GM21717 (cell line): ENCODE results near the gene LRP6.
"Not testable (repeated sequence)": the region's sequence is repeated elsewhere in the genome, so short reads cannot be mapped to it uniquely, and the experiment has no call there.

Experiments used
- ATAC-seq: cut with Tn5 transposase; IDR thresholded peaks from one replicate; pipeline ENCODE4 v1.9.1; 2021; ENCODE audit warnings: mild to moderate bottlenecking, moderate library complexity; ENCODE audit not compliant: unreplicated experiment

The LRP6 gene

DNA sequence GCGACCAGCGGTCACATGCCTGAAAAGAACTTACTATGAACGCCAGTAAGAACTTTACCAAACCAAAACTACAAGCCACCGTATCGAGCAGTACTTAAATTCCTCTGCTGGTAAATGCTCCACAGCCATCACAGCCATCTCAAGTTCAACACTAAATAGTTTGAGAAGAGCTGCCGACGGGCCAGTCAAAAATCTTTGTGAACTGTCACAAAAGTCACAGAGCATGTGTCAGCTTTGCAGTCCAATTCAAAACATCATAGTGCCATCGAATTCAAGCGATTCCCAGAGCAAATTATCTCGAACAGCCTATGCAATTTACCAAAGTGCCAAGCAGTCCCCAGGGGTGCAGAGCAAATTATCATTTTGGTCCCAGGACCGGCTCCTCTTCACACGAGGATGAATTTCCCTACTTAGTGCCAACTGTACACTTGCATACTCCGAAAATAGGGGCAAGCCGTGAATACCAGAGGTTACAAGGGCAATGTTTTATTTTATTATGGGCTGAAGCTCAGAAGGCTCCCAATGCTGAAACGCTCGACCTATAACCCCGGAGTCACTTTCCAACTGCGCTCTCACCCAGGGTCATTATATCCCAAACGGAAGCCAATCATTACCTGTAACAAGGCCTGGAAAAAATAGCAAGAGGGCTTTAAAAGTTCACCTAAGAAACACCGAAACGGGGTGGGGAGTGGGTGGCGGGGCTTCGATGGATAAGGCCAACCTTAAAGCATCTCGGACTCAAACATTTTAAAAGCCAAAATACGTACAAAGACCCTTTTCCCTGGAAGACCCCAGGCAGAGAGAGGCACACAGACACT, 1.1 kb downstream of the LRP6 start:
- no peak for ATAC-seq

DNA sequence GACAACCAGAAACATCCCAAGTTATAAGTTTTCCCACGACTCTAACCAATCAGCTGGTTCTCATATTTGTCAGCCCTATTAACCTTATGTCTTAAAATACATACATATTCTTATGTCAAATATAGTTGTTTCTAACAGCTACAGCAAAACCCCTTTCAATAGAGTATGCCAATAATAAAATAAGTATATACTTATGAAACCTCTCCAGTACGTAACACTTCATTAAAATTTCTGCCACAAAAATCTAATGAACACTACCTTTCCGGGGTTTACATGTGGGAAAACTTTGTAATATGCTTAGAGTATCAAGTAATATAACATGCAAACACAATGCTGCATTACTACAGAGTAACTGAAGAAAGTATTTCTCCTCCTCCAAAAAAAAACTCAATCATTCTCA, 1.8 kb downstream of the LRP6 start:
- ATAC-seq: no peak

DNA sequence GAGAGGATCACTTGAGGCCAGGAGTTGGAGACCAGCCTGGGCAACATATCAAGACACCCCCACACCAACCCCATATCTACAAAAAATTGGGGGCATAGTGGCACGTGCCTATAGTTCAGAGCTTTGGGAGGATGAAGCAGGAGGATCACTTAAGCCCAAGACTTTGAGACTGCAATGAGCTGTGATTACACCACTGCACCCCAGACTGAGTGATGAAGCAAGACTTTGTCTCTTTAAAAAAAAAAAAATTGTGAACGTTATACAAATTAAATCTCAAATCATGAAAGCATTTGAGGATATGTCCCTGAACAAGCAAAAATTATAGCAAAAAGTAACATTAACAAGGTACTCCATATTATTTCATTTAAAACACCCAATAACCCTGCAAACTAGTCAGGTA, 2.9 kb downstream of the LRP6 start:
- no peak for ATAC-seq

DNA sequence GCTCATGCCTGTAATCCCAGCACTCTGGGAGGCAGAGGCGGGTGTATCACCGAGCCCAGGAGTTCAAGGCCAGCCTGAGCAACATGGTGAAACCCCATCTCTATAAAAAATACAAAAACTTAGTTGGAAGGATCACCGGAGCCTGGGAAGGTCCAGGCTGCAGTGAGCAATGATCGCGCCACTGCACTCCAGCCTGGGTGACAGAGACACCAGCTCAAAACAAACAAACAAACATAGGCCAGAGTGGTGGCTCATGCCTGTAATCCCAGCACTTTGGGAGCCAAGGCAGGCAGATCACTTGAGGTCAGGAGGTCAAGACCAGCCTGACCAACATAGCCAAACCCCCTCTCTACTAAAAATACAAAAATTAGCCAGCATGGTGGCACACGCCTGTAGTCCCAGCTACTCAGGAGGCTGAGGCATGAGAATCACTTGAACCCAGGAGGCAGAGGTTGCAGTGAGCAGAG, 10.5 kb downstream of the LRP6 start:
- ATAC-seq: not testable (repeated sequence)

DNA sequence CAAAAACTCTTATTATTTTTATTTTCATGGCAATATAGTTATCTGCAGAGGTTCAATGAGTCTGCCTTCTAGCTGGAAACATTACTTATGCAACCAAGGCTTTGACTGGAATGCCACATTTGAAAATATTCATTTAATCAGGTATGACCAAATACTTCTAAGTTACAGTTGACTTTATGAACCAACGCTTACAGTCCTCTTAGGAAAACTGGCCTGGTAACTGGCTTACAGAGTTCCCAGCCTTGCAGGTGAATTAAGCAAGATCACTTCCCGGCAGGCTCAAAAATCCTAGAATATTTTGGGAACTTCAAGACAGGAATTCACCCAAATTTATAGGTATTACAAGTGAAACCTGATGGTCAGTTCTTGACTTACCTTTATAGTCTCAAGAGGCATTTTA, 12.3 kb downstream of the LRP6 start:
- no peak for ATAC-seq

DNA sequence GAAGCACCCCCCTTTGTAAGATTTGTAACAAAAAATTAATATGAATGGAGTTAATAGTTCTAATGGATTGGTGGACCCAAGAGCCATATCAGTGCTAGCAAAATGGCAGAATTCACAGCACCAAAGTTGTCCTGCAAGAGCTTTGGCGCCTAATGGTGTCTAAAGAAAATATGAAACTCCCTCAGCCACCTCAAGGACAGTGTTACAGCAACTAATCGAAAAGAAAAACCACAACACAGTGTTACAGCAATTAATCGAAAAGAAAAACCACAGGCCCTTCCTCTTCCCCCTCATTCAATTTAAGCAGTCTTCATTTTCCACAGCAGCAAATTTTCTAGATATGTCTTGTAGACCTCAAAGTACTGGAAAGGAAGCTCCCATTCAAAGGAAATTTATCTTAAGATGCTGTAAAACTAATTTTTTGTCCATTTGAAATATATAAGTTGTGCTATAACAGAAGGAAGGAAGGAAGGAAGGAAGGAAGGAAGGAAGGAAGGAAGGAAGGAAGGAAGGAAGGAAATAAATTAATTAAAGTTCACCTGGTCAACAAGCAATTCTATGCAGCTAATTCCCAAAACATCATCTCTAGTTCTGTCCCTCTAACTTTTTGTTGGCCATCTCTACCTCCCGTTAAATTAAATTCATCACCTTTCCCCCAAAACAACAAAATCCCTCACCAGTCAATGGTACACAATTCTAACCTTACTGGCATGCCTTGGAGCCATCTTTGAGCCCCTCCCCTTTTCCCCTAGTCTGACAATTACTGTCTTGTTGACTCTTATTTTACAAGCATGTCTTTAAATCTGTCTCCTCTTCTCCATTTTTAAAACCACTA, 17.4 kb downstream of the LRP6 start:
- ATAC-seq: no peak

DNA sequence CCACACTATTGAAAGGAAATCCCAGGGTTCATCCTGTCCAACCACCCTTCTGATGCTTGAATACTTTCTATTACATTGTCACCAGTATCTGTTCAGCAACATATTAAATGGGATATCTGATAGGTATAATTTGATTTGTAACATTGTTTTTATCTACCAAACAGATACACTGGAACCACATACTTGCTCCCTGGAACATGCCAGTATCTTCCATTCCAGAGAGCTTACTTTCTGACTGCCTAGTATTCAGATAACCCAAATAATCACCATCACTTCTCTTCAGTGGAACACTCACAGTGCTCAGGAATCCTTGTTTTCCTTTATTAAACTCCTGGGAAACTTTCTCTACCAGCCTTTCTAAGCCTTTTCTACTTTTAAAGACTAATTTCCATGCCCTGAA, 19.3 kb downstream of the LRP6 start:
- ATAC-seq: no peak

DNA sequence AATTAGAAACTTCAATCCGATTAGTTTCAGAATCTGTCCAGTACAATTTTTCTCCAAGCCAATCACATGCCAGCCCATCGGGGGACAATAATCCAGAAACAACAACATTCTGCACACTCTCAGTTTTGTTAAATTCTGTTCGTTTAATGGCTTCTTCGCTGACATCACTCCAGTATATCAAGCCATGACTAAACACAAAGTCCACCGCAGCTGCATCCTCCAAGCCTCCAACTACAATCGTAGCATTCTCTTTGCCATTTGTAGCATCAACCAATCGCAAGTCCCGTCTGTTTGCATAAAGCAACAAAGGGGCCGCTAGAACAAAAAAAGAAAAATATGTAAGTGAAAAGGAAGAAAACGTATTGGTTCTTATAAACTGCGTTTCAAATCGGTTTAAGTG, 22.5 kb downstream of the LRP6 start:
- no peak for ATAC-seq

DNA sequence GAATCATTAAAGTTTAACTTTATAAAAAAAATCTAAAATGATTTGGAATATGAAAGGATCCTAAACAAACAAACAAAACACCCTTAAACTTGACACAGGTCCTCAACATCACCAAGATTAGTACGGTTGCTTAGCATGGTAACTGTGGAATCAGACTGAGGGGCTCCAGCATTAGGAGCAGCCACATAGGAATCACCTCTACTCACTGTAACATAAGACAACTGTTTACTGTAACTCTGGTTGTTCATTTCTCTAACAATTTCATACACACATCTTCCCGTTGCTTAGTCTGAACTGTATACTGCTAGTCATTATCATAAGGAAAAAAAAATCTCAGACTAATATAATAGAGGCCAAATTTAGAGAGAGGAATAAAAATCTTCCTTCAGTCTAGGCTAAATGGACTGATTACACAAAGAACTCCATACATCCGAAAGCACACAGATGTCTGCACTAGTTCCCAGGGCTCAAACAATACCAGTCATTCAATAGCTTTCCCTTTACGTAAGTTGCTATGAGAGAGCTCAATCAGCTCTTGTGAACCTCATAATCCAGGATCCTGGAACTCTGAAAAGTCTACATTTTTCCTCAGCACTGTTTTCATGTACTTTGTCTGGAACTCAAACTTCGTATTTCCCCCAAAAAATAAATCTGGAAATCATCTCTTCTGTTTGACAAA, 26.0 kb downstream of the LRP6 start:
- no peak for ATAC-seq

DNA sequence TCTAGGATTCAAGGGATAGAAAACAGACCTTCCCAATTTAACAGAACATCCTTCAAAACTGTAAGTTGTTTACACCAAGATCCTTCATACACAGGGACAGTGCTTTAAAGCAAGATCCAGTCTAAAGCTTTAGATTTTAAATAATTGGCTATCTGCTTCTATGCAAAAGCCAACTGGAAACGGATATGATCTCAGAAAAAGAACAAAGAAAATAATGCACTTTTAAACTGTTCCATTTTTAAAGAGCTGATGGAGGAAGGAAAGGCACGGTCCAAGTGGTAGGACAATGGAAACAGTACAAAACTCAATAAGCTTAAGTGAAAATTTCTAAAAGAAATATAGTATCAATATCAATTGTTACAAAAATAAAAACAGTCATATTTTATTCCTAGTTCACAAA, 27.7 kb downstream of the LRP6 start:
- ATAC-seq: no peak

DNA sequence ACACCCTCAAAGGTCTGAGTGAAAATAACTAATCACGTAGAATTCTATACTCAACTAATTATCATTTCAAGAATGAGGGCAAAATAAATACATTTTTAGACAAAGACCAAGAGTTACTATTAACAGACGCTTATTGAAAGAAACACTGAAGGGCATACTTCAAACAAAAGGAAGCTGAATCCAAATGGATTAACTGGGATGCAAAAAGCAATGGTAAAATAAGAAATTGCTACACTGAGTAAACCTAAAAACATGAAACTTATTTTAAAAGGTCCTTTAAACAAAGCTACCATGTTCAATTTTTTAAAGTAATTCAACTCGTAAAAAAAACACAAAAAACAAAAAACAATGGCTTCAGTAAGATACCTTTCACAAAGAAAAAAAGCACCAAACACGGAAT, 28.2 kb downstream of the LRP6 start:
- no peak for ATAC-seq

DNA sequence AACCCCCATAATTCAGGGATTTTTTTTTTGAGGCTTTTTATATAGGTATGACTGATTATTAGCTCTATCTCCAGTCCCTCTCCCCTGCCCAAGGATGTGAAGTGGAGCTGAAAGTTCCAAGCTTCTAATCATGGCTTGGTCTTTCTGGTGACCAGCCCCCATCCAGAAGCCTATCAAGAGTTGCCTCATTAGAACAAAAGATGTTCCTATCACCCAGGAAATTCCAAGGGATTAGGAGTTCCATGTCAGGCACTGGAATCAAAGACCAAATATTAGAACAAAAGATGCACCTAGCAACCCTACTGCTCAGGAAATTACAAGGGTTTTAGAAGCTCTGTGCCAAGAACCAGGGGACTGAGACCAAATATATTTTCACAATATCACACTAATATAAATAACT, 29.9 kb downstream of the LRP6 start:
- ATAC-seq: no peak

DNA sequence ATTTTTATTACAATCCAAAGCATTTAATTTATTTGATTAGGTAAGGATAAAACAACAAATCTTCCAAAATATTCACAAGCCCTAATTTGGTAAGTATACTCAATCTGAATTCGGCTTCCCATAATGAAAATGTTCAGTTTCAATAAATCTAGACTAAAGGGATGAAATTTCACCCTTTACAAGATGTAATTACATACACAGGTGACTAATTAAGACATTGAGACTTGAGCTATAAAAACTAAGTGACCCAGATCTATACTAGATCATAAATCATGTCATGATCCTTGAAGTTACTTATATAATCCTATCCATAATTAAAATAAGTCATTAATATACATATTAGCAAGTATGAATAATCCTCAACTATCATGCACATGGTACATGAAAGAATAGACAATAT, 36.6 kb downstream of the LRP6 start:
- ATAC-seq: no peak

DNA sequence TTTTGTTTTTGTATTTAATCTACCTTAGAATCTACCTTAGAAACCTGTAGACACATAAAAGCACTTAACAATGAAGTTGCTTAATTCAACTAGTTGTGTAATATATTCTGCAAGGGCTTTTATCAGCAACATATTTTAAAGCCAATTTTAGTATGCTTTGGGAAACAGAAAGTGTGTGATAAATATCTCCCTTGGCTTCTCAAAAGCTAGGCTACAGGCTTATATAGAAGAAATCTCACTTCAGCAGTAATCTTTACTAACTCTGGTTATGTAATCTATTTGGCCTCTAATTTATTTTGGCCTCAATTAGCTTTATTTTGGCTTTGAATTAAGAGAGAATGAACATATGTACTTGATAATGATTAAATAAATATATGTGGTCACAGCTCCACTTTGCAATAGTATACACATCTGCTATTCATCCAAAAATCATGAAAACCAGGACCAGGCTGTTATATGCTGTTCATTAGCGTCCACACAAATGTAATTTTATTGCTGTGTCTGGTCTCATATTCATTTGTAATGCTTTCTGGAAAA, 37.2 kb downstream of the LRP6 start:
- no peak for ATAC-seq

DNA sequence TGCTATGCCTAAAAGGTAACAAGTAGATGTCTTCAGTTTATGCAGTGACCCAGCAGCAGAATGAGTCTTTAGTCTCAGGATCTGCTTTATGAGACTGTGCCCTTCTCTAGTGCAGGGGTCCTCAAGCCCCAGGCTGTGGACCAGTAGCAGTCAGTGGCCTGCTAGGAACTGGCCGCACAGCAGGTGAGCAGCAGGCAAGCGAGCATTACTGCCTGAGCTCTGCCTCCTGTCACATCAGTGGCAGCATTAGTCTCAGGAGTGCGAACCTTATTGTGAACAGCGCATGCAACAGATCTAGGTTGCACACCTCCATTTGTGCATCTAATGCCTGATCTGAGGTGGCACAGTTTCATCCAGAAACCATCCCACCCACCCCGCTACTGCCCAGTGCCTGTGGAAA, 38.4 kb downstream of the LRP6 start:
- ATAC-seq: no peak

DNA sequence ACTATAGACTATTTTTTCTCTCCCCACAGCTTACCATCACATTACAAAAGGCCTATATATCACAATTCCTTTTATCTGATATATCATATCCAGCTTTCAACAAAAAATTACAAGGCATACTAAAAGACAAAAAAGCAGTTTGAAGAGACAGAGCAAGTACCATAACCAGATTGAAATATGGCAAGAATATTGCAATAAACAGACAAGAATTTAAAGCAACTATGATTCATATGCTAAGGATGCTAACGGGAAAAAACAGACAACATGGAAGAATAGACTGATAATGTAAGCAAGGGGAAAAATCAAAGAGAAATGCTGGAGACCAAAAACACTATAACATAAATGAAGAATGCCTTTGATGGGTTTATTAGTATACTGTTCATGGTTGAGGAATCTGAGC, 40.7 kb downstream of the LRP6 start:
- no peak for ATAC-seq

DNA sequence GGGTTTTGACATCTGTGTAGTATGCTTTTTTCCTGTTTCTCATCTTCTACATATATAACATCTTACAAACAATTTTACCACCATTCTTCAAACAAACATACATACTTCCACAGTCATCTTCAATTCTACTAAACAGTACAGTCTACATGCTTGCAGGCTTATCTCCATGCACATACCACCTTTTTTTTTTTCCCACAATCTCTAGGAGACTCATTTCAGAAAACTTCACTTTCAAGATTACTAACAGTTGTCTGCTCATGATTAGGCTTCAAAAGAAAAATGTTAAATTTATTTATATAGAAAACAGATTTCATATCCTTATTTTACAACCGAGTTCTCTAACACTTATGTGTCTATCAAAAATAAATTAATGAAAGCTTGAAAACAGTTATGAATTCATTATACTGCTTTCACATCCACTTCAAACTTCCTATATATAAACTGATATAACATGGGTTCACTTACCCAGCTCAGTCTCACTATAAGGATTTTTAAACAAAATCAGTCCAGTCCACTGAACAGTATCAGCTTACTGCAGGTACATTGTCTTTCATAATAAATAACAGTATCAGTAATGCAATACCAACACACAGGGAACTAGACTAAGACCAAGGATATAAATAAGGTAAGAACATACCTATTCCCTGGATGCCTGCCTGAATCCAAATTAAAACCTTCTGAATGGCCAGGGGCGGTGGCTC, 42.5 kb downstream of the LRP6 start:
- no peak for ATAC-seq

DNA sequence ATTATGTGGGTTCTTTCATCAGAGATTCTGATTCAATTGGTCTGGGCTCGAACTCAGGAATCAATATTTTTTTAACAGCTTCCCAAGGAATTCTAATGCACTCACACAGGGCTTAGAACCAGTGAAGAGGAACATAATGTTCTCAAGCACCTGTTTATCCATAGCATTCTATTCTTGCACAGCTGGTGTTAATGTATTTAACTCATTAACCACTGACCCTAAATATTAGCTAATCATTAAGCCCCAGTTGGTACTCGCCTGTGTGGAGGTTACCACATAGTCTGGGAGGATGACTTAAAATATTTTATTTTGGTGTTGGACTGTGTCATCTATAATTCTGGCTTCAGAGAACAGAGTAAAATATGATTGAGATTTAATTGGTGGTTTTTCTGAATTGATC, 45.3 kb downstream of the LRP6 start:
- ATAC-seq: no peak

DNA sequence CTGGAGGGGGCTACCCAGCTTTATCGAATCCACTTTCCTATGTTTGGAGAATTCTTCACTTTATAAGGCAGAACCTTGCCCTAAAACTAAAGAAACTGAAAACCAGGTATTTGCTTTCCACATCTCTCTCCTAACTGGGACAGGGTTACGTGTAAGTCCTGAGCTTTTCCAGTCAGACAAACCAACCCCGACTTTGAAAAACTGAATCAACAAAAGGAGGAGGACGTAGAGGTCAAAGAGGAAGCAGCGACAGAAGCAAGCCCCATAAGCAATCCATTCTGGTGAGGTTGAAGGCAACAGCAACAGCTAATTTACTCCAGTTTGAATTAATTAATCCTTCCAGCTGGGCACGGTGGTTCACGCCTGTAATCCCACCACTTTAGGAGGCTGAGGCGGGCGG, 47.2 kb downstream of the LRP6 start:
- ATAC-seq: no peak

DNA sequence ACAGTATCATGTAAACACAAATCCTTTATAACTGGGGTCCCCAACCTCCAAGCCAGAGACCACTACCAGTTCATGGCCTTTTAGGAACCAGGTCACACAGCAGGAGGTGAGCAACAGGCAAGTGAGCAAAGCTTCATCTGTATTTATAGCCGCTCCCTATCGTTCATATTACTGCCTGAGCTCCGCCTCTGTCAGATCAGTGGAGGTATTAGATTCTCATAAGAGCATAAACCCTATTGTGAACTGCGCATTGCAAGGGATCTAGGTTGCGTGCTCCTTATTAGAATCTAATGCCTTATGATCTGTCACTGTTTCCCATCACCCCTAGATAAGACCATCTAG, 49.9 kb downstream of the LRP6 start:
- no peak for ATAC-seq
